ENCODE data around the gene PBX4.

GRCh38 chr19:19582471-19582870, 36.0 kb downstream of the PBX4 start:
- TF ChIP-seq CTCF (IDR thresholded peaks at IDR 0.05), result no peak
- no peak for TF ChIP-seq EP300 (IDR thresholded peaks at IDR 0.05)
- TF ChIP-seq POLR2A (IDR thresholded peaks at IDR 0.05), result no peak

All from tibial nerve (tissue), 4 donors.